Activated CD8-positive, alpha-beta memory T cell treated with anti-CD3 and anti-CD28 coated beads, Interleukin-2, amount 50 U/mL, for 48 hours (primary cell): ENCODE measurements around the gene TJP3.

Source experiments
- DNase-seq: peaks from one replicate; pipeline ENCODE4 v3.0.0-alpha.2; 2020

The TJP3 gene

GRCh38 chr19:3770136-3770999, 62.2 kb downstream of the TJP3 start:
- no peak for DNase-seq

- DNase-seq, result no peak
Measured at GRCh38 chr19:3771000-3771905, 63.1 kb downstream of the TJP3 start.

- no peak for DNase-seq
Measured at GRCh38 chr19:3771906-3772455, 63.8 kb downstream of the TJP3 start, which contains the start of gene RAX2. RAX2 (minus strand) TSS chr19:3772228; CDS start chr19:3771742, 486 bp downstream.

- no peak for DNase-seq
Measured at GRCh38 chr19:3773814-3774515, 65.8 kb downstream of the TJP3 start.

GRCh38 chr19:3774621-3775373, 66.6 kb downstream of the TJP3 start:
- DNase-seq, result no peak

GRCh38 chr19:3775374-3775711, 67.2 kb downstream of the TJP3 start:
- DNase-seq, result no peak

GRCh38 chr19:3775831-3776230, 67.6 kb downstream of the TJP3 start:
- DNase-seq, result no peak

- DNase-seq, result no peak
Measured at GRCh38 chr19:3776479-3777040, 68.4 kb downstream of the TJP3 start.

- DNase-seq, result no peak
Measured at GRCh38 chr19:3778104-3778867, 70.1 kb downstream of the TJP3 start.

GRCh38 chr19:3778899-3779723, 70.9 kb downstream of the TJP3 start:
- no peak for DNase-seq

- no peak for DNase-seq
Measured at GRCh38 chr19:3780786-3781304, 72.7 kb downstream of the TJP3 start.

GRCh38 chr19:3781603-3782002, 73.4 kb downstream of the TJP3 start:
- DNase-seq, result no peak

GRCh38 chr19:3782330-3782729, 74.1 kb downstream of the TJP3 start:
- no peak for DNase-seq

GRCh38 chr19:3782903-3783302, 74.7 kb downstream of the TJP3 start:
- DNase-seq, result no peak

GRCh38 chr19:3783660-3784584, 75.7 kb downstream of the TJP3 start:
- DNase-seq, result peak; percentile 71

- no peak for DNase-seq
Measured at GRCh38 chr19:3784607-3785450, 76.6 kb downstream of the TJP3 start.

GRCh38 chr19:3785451-3785937, 77.3 kb downstream of the TJP3 start:
- DNase-seq, result peak; percentile 67
